ENCODE measurements around the gene CTDNEP1.

DNA sequence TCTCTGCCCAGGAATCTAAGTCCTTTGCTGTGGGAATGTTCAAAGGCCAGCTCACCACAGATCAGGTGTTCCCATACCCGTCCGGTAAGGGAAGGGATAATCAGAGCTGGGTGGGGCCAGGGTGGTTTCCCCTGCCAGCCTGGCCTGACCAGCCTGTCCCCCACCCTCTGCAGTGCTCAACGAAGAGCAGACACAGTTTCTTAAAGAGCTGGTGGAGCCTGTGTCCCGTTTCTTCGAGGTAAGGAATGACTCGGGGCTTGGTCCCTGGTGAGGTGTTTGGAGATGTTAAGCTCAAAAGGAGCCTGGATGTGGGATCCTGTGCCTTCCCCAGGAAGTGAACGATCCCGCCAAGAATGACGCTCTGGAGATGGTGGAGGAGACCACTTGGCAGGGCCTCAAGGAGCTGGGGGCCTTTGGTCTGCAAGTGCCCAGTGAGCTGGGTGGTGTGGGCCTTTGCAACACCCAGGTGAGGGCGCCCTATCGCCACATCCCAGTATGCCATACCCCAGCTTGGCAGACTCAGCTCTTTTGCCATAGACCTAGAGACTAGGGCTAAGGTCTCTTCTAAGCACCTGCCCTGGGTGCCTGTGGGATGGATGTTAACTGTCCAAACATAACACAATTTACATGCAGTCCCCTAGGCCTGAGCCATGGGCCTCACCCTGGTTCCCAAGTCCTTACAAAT, 30.8 kb downstream of the CTDNEP1 start:
- TF ChIP-seq, protein P1, sequence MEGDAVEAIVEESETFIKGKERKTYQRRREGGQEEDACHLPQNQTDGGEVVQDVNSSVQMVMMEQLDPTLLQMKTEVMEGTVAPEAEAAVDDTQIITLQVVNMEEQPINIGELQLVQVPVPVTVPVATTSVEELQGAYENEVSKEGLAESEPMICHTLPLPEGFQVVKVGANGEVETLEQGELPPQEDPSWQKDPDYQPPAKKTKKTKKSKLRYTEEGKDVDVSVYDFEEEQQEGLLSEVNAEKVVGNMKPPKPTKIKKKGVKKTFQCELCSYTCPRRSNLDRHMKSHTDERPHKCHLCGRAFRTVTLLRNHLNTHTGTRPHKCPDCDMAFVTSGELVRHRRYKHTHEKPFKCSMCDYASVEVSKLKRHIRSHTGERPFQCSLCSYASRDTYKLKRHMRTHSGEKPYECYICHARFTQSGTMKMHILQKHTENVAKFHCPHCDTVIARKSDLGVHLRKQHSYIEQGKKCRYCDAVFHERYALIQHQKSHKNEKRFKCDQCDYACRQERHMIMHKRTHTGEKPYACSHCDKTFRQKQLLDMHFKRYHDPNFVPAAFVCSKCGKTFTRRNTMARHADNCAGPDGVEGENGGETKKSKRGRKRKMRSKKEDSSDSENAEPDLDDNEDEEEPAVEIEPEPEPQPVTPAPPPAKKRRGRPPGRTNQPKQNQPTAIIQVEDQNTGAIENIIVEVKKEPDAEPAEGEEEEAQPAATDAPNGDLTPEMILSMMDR (IDR thresholded peaks at IDR 0.05), result peak in 4 of 7 experiments; percentile 10 to 41 (median 16)
- no peak for TF ChIP-seq EP300 (IDR thresholded peaks at IDR 0.05)
- no peak for TF ChIP-seq POLR2A (IDR thresholded peaks at IDR 0.05)
